Mammary epithelial cell (primary cell): ENCODE results near the gene NEB.

Experiments
- EZH2 ChIP-seq: IDR thresholded peaks from 2 replicates; pipeline ENCODE4 v1.6.1; 2012; ENCODE audit warnings: low read length, inconsistent platforms, borderline replicate concordance
- TF ChIP-seq, protein P1 (sequence below), 2 donors: IDR thresholded peaks in 1 of 2; conservative IDR thresholded peaks in 1 of 2; 2 replicates each; pipeline ENCODE4 v1.5.1; 2011 to 2012; ENCODE audit warnings: inconsistent platforms in 2 of 2, low read length in 2 of 2, mild to moderate bottlenecking in 2 of 2, control low read depth in 1 of 2, low read depth in 1 of 2; ENCODE audit not compliant: insufficient read depth in 1 of 2; ENCODE audit errors: extremely low read depth in 1 of 2

DNA sequence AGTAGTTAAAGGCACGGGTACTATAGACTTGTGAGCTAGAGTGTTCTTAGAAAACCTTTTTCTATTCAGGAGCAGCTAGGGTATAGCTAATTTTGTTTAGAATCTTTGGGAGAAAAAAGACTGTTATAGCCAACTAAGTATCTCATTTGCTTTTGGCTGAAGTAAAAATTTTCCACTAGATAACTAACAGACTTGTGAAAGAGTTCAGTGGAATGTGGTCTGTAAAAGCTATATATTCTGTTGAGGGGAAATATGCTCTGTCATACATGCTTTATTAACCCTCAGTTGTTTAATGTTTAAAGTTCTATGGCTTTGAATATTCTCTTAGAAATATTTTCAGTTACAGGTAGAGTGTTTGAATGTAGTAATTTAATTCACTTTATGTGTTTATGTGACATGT, 274.9 kb downstream of the NEB start:
- TF ChIP-seq, protein P1, sequence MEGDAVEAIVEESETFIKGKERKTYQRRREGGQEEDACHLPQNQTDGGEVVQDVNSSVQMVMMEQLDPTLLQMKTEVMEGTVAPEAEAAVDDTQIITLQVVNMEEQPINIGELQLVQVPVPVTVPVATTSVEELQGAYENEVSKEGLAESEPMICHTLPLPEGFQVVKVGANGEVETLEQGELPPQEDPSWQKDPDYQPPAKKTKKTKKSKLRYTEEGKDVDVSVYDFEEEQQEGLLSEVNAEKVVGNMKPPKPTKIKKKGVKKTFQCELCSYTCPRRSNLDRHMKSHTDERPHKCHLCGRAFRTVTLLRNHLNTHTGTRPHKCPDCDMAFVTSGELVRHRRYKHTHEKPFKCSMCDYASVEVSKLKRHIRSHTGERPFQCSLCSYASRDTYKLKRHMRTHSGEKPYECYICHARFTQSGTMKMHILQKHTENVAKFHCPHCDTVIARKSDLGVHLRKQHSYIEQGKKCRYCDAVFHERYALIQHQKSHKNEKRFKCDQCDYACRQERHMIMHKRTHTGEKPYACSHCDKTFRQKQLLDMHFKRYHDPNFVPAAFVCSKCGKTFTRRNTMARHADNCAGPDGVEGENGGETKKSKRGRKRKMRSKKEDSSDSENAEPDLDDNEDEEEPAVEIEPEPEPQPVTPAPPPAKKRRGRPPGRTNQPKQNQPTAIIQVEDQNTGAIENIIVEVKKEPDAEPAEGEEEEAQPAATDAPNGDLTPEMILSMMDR (conservative IDR thresholded peaks at IDR 0.05 in 1 of 2, IDR thresholded peaks at IDR 0.05 in 1 of 2; ENCODE audit: extremely low read depth in 1 of 2, insufficient read depth in 1 of 2, low read depth in 1 of 2, low read length in 2 of 2): no peak
- TF ChIP-seq EZH2: no peak
